GM21423 (cell line): ENCODE measurements around the gene DPP7.

ENCODE experiments used
- ATAC-seq: cut with Tn5 transposase; IDR thresholded peaks from one replicate; pipeline ENCODE4 v1.9.1; 2021; ENCODE audit warnings: mild to moderate bottlenecking, moderate library complexity; ENCODE audit not compliant: unreplicated experiment

The DPP7 gene

GRCh38 chr9:137114613-137115393 is at the start of gene DPP7:
TSS of gene DPP7 (minus strand) at chr9:137114733. CDS start at chr9:137114713, 20 bp downstream.
- peak; percentile 75 for ATAC-seq

DNA sequence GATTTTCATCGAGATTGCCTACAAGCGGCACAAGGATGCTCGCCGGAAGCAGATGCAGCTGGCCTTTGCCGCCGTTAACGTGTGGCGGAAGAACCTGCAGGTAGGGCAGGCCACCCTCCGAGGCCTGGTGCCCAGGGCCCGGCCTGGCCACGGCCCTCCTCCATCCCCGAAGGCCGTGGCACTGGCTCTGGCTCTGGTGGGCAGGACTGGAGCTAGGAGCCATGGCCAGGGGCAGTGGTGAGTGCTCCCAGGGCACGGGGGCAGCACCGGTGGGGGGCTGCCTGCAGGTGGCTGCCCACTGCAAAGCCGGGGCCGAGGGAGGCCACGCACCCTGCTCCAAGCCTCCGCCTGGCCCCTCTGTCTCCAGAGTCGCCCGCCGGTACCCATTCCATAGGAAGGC is 49.3 kb upstream of the DPP7 start:
- ATAC-seq: no peak

DNA sequence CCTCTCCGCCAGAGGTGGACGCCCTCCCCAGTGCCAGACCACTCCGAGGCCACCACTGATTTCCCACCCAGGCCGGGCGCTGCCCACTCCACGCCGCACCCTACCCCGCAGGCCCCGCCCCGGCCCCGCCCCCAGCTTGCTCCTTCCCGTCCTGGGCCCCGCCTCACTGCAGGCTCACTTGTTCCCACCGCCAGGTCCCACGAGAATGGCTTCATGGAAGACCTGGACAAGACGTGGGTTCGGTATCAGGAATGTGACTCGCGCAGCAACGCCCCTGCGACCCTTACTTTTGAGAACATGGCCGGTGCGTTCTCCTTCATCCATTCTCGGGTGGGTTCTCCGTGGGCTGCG is 48.8 kb upstream of the DPP7 start:
- no peak for ATAC-seq

DNA sequence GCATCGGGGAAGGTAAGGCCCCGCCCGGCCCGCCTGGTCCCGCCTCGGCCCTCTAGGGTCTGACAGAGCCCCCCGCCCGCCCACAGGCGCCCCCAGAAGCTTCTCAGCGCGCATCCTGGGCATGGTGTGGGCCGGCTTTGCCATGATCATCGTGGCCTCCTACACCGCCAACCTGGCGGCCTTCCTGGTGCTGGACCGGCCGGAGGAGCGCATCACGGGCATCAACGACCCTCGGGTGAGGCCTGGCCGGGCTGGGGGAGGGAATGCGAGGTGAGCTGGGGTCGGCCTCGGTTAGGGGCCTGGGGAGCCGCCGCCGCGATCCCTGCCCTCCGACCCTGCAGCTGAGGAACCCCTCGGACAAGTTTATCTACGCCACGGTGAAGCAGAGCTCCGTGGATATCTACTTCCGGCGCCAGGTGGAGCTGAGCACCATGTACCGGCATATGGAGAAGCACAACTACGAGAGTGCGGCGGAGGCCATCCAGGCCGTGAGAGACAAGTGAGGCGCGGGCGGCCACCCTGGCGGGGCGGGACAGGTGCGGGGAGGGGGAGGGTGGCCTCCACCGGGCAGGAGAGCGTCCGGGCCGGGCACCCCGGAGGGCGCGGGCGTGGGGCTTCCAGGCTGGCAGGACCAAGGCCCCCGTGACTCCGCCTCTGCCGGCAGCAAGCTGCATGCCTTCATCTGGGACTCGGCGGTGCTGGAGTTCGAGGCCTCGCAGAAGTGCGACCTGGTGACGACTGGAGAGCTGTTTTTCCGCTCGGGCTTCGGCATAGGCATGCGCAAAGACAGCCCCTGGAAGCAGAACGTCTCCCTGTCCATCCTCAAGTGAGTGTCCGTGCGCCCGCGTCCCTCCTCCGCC is 48.2 kb upstream of the DPP7 start:
- no peak for ATAC-seq

- ATAC-seq: no peak
These were observed 47.3 kb upstream of the DPP7 start for GRCh38 chr9:137161558-137162486.

GRCh38 chr9:137160716-137161557 is 46.4 kb upstream of the DPP7 start:
- ATAC-seq: no peak

- ATAC-seq: no peak
These were observed 45.5 kb upstream of the DPP7 start for GRCh38 chr9:137160054-137160425.

DNA sequence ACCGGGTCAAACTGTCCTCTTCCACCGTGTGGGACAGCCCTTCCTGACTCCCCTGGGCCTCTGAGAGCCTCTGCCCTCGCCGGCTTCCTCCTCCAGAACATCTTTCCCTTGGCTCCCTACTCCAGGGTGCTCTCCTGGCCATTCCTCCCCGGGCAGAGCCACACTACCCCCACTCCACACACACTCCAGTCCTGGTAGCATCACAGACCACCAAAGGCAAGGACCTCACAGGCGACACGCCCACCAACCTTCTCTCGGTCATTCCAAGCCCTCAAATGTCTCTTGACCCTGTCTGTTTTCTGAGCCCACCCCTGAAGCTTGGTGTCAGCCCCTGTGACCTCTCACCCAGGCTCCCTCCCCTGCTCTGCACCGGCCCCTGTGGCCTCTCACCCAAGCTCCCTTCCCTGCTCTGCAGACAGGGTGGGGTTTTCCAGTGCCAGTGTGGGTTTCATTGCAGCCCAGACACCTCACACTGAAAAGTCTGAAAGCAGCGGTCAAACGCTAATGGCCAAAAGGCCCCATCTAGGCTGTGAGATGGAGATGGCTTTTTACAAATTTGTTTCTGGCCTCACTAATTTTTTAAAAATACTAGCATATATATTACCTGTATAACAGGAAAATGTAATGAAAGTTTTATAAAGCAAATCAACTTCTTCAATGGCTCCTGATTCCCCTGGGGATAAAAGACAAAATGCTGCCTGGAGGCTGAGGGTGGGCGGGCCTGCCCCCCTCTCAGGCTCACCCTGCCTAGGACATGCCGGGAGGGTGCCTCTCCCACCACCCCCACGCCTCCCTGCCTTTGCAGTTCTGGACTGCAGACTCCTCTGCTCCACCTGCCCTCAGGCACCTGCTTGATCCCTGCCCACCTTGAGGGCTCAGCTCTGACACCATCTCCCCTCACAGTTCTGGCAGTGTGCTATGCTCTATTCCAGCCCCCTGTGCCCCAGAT is 44.8 kb upstream of the DPP7 start:
- no peak for ATAC-seq

- ATAC-seq: no peak
These were observed 44.1 kb upstream of the DPP7 start for GRCh38 chr9:137158625-137159024.

DNA sequence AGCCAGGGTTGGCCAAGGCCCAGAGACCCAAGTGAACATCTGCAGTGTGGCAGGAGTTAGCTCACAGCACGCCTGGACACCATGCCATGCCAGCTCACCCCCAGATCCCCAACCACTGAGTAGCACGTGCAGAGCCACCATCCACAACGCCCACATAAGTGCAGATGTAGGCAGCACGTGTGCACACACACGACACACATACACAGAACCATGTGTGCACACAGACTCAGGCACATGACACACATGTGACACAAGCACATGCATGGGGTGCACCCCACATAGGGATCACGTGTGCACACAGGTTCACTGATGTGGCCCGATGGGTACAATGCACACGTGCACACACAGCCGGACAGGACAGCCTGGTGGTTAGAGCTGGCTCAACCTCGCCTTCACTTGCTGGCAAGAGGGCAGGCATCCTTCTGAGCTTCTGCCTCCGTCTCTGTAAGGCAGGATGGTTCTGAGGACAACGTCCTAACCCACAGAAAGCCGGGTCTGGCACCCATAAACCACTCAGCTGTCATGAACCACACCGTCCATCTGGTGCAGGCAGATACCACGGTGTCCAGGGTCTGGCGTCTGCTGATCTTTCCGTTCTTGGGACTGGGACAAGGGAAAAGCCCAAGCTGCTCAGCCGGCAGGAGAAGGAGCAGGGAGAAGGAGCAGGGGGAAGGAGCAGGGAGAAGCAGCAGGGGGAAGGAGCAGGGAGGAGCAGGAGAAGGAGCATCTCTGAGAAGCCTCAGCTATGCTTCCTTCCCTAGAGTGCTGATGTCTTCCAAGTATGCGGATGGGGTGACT is 43.3 kb upstream of the DPP7 start:
- no peak for ATAC-seq

DNA sequence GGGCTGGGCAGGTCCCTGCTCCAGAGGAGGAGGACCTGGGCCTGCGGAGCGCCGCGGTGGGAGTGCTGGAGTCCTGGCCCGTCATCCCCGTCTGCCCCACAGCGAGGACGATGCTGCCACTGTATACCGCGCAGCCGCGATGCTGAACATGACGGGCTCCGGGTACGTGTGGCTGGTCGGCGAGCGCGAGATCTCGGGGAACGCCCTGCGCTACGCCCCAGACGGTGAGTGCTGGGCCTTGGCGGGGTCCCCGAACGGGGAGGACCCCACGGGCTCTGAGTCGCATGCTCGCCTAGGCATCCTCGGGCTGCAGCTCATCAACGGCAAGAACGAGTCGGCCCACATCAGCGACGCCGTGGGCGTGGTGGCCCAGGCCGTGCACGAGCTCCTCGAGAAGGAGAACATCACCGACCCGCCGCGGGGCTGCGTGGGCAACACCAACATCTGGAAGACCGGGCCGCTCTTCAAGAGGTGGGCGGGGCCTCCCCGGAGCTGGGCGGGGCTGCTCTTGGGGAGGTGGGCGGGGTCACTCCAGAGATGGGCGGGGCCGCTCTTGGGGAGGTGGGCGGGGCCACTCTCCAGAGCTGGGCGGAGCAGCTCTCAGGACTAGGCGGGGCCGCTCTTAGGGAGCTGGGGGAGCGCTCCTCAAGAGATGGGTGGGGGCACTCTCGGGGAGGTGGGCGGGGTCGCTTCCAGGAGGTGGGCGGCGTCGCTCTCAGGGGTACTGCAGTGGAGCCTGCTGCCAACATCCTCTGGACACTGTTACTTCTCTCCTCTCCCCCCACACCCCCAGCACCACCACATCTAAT is 42.2 kb upstream of the DPP7 start:
- ATAC-seq: no peak

DNA sequence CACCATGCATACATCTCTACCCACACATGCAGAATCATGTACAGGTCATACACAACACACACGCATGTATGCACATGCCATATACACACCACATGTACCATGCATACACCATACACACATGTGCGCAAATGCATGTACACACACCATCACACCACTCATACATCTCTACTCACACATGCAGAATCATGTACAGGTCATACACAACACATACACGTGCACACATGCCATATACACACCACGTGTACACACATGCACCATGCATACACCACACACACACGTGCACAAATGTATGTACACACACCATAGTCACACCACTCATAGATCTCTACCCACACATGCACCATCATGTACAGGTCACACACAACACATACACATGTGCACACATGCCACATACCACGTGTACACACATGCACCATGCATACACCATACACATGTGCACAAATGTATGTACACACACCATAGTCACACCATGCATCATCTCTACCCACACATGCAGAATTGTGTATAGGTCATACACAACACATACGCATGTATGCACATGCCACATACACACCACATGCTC is 38.4 kb upstream of the DPP7 start:
- no peak for ATAC-seq

DNA sequence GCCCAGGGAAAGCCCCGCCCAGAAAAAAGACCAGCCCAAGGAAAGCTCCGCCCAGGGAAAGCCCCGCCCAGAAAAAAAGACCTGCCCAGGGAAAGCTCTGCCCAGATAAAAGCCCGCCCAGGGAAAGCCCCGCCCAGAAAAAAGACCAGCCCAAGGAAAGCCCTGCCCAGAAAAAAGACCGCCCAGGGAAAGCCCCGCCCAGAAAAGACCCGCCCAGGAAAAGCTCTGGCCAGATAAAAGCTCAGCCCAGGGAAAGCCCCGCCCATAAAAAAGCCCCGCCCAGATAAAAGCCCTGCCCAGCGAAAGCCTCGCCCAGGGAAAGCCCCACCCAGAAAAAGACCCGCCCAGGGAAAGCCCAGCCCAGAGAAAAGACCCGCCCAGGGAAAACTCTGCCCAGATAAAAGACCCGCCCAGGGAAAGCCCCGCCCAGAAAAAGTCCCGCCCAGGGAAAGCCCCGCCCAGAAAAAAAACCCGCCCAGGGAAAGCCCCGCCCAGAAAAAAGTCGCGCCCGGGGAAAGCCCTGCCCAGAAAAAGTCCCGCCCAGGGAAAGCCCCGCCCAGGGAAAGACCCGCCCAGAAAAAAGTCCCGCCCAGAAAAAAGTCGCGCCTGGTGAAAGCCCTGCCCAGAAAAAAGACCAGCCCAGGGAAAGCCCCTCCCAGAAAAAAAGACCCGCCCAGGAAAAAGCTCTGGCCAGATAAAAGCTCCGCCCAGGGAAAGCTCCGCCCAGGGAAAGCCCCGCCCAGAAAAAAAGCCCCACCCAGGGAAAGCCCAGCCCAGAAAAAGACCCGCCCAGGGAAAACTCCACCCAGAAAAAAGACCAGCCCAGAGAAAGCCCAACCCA is 36.3 kb upstream of the DPP7 start:
- ATAC-seq: peak; percentile 46

GRCh38 chr9:137149942-137150616 is 35.5 kb upstream of the DPP7 start:
- ATAC-seq: peak; percentile 12

DNA sequence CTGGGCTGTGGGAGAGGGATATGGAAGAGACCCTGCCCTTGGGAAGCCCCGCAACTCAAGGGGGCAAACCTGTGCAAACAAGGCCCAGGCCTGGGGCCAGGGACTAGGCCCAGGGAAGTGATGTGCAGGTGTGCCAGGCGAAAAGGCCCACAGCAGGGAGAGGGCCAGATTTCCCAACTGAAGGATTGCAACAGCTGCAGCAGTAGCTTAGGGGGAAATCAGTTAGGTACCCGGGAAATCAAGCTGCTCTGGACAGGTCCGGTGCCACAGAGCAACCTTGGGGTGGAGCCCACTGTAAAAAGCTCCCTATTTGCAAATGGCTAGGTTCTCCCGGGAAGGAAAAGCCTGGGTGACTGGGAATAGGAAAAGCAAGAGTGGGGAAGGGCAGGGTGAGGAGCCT is 34.8 kb upstream of the DPP7 start:
- ATAC-seq: no peak

GRCh38 chr9:137148661-137149060 is 34.1 kb upstream of the DPP7 start:
- no peak for ATAC-seq
